Activated CD8-positive, alpha-beta memory T cell treated with anti-CD3 and anti-CD28 coated beads for 4 hours (primary cell): ENCODE data around the gene FAM184B.

Experiments used
- DNase-seq, 2 donors: peaks; one replicate each; pipeline ENCODE4 v3.0.0-alpha.2; 2020; ENCODE audit warnings: low read depth in 2 of 2

The FAM184B gene

DNA sequence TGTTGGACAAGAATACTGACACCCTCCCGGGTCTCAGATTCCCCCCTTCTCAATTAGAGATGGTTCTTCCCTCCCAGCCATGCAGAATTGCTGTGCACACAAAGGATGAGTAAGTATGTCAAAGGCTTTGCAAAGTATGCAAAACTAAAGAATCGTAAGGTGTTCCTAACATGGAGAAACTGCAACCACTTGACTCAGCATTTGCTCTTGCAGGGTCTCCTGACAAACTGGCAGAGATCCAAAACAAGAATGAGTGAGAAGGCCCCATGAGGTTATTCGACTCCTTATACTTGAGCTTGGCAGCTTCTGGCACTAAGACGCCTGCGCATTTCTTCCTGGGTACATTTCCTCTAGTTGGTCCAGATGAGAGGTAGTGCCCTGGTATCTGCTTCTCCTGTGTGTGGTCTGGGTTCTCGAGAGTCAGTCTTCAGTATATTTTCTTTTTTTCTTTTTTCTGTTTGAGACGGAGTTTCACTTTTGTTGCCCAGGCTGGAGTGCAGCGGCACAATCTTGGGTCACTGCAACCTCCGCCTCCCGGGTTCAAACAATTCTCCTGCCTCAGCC, 8.2 kb downstream of the FAM184B start:
- DNase-seq: no peak

DNA sequence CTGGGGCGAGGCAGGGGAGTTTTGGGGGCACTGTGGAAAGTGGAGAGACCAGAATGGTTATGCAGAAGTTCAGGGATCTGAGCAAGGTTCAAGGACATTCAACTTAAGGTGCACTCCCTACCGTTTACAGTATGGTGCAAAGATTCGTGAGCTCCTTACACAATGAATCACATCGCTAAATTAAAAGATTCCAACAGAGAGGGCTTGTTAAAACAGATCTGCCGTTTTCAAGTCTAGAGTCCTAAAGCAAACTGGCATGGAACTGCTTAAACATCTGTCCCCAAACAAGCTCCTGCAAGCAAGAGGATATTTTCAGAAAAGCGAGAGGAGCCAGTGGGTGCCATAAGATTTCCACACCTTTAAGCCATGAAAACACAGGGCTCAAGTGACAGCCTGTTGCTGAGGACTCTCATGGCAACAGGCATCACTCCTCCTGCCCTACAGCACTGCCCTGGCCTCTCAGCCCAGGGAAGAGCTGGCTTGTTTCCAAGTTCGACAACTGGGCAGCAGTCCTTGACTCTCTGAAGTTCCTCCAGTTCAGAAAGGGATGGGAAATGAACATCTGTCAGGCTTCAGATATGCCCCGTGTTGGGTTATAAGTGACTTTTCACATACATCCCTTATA, 10.0 kb downstream of the FAM184B start:
- no peak for DNase-seq

DNA sequence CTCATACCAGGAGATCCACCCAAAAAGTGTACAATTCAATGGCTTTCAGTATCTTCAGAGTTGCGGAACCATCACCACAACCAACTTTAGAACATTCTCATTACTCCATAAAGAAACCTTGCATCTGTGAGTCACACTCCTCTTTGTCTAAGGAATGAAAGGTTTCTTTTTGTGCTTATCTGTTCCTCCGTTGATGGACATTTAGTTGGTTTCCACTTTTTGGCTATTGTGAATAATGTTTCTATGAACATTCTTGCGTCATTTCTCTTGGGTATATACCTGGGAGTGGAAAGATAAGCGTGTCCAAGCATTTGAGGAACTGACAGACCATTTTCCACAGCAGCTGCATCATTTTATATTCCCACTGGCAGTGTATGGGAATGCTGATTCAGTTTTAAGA, 10.6 kb downstream of the FAM184B start:
- DNase-seq: no peak

DNA sequence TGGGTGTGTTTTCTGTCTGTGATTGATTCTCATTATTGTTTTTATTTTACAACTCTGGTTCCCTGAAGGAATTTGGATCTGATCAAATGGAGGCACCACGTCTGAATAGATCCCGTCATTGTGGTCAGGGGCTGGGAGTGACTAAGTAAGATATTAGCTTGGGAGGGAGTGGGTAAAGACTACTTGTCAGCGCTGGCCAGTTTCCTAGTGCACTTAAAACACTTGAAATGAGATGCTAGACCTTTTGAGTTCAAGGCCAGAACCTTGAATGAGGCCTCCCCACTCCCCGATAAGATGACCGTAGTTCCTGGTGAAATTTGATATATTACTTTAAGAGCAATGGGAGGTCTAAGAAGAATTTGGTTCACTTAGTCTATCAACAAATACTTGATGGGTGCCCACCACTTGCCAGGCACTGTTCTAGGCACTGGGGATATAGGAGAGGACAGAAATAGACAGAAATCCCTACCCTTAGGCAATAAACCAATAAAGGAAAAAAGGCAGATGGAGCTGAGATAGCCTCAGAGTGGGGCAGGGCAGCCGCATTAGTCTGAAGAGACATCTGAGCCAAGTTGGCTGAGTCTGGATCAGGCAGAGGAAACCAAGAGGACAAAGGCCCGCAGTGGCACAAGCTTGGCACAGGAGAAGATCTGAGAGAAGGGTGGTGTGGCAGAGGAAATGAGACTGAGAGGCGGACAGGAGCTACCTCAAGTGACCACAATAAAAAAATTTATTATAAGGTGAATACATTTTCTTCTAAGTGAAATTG, 11.8 kb downstream of the FAM184B start:
- DNase-seq: no peak

DNA sequence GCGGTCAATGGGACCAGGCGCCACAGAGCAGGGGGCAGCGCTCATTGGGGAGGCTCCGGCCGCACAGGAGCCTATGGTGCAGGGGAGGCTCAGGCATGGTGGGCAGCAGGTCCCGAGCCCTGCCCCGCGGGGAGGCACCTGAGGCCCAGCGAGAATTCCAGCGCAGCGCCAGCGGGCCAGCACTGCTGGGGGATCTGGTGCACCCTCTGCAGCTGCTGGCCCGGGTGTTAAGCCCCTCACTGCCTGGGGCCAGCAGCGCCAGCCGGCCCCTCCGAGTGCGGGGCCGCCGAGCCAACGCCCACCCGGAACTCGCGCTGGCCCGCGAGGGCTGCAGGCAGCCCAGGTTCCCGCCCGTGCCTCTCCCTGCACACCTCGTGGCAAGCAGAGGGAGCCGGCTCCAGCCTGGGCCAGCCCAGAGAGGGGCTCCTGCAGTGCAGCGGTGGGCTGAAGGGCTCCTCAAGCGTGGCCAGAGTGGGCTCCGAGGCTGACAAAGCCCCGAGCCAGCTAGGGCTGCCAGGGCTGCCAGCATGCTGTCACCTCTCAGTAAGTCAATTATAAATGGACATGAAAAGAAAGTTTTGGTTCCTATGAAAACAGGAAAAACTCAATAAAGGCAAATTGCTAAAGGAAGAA, 14.5 kb downstream of the FAM184B start:
- DNase-seq: no peak

DNA sequence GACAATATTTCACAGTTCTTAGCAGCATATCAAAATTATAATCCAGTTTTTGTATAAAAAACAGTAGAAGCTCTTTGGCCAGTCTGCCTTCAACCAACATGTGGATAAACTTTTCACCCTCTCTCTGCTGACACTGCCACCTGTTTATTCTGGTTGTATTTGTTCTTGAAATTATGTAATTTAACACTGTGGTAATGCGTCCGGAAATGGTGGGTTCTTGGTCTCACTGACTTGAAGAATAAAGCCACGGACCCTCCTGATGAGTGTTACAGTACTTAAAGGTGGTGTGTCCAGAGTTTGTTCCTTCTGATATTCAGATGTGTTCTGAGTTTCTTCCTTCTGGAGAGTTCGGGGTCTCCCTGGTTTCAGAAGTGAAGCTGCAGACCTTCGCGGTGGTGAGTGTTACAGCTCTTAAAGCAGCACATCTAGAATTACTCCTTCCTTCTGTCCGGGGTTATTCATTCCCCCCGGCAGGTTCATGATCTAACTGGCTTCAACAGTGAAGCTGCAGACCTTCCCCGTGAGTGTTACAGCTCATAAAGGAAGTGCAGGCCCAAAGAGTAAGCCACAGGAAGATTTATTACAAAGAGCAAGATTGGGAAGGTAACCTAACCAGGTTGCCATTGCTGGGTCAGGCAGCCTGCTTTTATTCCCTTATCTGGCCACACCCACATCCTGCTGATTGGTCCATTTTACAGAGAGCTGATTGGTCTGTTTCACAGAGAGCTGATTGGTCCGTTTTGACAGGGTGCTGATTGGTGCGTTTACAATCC, 15.7 kb downstream of the FAM184B start:
- DNase-seq: no peak

DNA sequence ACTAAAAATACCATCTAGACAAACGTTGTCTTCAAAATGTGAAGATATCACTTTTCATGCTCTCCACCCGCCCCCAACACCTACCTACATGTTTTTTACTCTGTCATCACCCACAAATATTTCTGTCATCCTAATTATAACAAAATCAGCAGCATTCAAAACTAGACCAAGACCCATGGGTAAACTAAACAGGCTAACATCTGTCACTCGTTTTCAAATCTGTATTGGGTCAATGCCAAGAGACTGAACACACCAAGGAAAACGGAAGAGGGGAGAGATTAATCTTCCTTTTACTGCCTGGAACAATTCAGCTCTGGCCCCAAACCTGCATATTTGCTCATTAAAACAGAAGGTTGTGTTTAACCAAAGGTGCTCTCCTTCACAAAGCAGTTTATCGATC, 17.5 kb downstream of the FAM184B start:
- no peak for DNase-seq

DNA sequence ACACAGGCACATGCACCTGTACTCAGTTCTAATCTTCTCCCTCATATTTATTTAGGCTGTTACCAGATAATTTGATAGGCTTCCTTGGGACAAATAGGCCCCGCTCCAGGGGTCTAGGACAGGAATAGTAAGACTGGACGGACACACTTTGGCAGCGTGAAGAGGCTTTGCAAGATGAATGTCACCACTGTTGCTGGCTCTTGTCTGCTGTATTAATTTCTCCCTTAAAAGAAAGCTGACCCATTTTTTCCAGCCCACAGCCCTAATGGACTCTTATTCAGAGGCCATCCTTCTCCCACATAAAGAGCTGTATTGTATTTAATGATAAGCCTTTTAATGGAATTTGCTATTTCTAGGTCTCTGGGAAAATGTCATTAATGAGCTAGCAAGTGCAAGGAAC, 18.0 kb downstream of the FAM184B start:
- no peak for DNase-seq

DNA sequence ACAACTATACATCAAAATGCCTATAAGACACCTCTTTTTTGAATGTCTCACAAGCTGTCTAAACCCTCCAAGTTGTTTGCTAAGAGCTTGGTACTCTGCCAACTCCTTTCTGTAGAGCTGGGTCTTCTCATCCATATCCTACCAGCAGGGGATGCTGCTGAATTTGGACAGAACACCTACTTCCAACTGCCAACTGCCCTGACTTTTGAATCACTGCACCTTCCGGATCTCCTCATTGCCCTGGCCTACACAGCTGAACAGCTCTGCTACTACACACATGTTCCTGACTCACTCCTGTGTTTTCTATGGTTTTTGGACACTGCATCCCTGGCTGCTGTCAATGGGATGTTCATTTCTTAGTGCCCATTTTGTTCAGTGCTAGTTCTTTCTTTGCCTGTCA, 18.7 kb downstream of the FAM184B start:
- DNase-seq: no peak

DNA sequence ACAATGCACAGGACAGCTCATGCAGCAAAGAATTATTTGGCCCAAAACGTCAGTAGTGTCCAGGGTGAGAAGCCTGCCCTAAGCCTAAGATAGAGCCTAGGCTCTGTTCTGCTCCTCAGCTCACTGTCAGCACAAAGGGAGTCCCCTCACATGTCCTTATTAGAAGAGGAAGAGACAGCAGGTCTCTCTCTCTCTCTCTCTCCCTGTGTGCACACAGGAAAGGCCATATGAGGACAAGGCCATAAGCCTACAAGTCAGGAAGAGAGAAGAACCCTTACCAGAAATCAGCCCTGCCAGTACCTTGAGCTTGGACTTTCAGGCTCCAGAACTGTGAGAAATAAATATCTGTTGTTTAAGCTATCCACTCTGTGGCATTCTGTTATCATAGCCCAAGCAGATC, 20.4 kb downstream of the FAM184B start:
- no peak for DNase-seq

DNA sequence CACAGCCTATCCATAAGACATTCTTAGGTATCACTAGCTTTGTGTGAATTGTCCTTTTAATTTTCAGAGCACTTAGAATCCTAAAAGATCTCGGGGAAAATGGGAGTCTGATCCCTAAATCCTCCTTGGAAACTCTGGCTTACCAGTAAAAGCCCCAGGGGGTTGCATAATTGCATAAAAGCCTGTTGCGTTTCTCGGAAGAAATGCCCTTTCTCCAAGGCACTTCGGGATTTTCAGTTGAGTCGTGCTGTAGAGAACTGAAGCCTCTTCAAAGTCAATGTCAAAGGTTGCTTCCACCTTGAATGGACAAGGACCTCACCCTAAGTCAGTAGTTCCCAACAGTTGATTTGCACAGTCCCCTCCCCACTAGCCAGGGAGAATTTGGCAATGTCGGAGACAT, 20.8 kb downstream of the FAM184B start:
- DNase-seq: no peak

DNA sequence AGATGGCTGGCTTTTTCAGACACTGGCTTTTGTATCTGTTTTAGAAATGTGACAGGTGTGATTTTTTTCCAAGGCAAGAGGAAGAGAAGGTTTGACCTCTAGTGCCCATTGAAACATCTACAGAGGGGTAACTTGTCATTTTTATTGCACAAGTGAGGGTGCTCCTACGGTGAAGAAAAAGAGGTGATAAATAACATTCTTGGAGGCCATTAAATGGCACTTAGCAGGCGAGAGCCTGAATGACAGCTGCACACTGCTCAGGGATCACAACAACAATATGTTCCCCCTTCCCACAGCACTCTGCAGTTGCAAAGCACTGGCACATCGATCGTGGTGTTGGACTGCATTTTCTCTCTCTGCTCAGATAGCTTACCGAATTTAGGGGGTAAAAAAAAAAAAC, 22.9 kb downstream of the FAM184B start:
- DNase-seq: no peak

DNA sequence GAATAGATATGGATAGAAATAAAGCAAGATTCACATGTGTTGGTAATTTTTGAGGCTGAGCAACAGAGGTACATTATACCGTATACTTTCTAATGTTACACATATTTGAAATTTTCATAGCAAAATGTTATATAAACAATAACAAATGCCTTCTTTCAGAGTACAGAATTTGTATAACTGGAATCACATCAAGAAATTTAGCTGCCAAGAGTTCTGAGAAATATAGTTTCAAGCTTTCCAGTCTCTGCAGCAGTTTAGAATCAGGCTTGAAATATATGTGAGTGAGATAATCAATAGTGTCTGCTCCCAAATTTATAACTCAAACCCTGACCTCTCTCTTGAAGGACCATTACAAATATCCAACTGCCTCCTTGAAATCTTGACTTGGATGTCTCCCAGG, 23.8 kb downstream of the FAM184B start:
- no peak for DNase-seq

DNA sequence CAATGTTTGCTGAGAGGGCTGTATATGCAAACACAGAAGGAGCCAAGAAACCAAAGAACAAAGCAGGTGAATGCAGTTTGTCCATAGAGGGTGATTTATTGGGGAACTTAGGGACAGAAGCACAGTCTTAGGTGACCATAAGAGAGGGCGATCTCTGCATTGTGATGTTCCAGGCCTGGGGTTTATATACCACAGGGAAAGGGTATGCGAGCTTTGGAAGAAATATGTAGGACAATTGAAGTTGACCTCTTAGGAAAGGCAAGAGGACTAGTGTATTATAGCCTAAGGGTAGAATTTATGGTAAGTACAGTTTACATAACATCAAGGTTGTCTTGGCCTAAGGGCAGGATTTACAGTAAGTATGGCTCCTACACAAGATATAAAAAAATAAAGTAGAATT, 27.8 kb downstream of the FAM184B start:
- DNase-seq: no peak

DNA sequence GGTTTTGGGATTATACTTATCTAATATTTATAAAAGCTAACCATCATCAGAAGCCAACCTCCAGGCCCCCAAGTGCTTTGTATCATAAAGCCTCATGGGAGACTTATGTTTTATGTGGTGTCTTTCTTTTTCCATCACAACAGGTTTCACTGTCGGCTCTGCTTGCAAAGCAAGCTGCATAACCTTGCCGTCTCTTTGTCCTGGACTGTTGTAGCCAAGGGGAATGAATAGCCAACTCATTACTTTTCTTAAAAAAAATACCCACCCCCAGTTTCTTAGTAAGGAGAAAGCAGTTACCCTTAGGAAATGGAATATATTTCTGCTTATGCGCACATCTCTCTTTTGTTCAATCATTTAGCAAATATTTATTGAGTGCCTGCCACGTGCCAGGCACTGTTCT, 40.7 kb downstream of the FAM184B start:
- no peak for DNase-seq

DNA sequence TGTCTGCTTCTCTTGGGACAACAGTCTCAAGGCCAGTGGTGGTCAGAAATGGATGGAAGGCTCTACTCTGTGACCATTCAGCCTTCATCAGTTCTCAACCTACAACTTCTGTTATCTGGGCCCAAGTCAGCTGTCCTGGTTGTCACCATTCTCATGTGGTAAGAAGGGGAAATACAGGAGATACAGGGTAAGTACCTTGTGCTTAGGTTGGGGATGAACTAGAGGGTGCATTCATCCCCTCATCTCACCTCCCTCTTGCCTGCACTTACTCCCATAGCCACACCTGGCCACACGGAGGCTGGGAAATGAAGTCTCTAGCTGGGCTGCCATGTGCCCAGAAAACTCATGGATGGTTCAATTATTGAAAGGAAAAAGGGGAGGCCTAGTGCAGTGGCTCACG, 44.9 kb downstream of the FAM184B start:
- no peak for DNase-seq

DNA sequence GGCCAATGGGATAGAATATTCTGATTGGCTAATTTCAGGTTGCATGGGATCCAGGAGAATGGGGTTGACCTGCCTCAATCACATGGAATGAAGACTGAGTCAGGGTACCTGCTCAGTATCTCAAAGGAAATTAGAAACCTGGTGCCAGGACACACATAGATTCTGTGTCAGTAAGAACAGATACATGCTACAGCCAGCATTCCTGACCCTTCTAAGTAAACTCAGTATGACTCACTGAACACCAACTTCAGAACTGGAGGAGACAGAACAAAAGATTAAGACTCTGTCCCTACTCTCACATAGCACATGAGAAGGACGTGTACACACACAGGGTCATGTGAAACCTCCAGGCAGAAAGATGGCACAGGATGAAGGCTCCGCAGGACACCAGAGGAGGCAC, 54.5 kb downstream of the FAM184B start:
- DNase-seq: no peak

DNA sequence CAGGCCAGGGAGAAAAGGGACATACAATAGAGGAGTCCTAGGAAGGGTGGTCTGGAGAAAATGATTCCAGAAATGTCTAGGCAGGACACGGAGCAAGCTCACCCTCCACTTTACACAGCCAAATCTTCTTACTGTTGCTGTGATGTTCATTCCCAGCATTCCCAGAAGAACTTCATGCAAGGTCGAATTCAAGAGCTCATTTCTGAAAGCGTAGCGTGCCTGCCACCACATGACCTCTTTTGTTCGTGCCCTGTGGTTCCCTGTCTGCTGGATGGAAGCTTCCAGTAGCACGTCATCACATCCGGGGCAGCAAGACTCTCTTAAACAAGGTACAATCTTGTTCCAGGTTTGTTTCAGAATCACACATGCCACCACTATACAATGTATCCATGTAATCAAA, 57.8 kb downstream of the FAM184B start:
- no peak for DNase-seq

DNA sequence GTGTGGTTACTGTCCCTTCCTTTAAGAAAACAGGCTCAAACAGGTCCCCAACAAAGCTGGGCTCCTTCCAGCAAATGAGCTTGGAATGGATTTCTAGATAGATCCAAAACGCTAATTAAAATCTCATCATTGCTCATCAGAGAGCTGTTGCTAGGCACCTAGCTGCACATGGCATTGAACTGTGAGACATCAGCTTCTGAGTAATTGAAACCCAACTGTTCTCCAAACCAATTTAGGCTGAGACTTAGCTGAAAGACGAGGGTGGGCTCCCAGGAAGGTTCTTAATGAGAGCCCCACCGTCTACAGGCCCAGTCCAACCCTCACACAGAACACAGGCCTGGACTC, 59.1 kb downstream of the FAM184B start:
- DNase-seq: no peak

DNA sequence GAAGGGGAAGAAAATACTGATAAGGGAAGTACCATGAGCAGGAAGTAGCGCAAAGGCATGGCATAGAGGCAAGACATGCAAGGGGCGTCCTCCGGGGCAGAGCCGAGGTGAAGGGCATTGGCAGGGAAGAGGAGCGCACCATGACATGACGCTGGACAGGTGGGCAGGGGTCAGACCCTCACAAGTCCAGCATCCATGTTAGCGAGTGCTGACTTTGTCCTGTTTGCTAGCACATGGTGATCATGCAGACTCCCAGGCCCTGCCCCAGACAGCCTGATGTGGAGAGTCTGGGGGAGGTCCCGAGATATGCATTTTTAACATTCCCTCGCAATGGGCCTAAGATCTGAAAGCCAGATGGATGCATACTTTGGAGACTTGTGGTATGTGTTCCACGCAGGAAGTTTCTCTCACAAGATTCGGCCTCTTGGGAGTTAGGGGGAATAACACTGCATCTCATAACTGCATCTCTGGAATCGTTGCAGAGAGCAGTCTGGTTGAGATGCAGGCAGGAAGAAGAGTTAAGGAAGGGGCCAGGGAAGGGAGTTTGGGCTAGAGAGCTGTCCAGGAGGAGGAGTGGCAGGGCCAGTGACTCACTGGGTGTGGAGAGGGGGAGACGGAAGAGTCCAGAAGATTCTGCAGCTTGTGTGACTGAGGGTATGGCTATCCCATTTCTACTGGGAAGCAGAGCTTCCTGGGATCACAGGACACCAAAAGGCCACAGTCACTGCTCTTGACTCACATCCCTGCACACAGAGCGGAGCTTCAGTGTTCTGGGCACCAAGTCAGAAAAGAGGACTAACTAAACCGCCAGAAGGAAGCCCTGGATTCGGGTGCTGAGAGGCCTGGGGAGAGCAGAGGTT, 59.7 kb downstream of the FAM184B start:
- DNase-seq: no peak

DNA sequence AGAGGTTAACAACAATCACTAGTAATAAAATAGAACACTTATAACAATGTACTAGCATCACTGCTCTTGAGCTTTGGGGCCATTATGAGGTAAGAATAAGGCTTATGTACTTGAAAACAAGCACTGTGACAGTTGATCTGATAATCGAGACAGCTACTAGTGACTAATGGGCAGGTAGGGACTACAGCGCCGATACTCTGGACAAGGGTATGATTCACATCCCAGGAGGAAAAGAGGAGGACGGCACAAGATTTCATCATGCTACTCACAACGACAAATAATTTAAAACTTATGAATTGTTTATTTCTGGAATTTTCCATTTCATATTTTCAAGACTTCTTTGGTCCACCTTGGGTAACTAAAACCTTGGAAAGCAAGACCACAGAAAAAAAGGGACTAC, 62.3 kb downstream of the FAM184B start:
- no peak for DNase-seq
